Keratinocyte (primary cell): ENCODE results near the gene KHNYN. TPM values are rescaled to one million over a fixed set of nuclear protein-coding genes. Genes with fewer than 3 reads are reported as not detected.
"Not testable (repeated sequence)": the region's sequence is repeated elsewhere in the genome, so short reads cannot be mapped to it uniquely, and the experiment has no call there.

Experiments
- DNase-seq: peaks from one replicate; pipeline ENCODE4 v3.0.0-alpha.2; 2011; ENCODE audit warnings: low read depth, missing footprints, low spot score
- FAIRE-seq: peaks from 2 replicates; lab custom pipeline; 2011; peaks lifted over from hg19 to GRCh38; lab: Jason Lieb, UNC
- H2AFZ ChIP-seq: 2 replicates; pipeline ENCODE4 v1.6.0; 2012; ENCODE audit warnings: low read length, control low read depth, inconsistent platforms; ENCODE audit not compliant: control insufficient read depth
- H3K27ac ChIP-seq: 2 replicates; pipeline ENCODE4 v1.5.1; 2011; ENCODE audit warnings: low read length; ENCODE audit not compliant: control insufficient read depth, insufficient read depth
- H3K27me3 ChIP-seq: 3 replicates; pipeline ENCODE4 v1.6.0; 2011; ENCODE audit warnings: low read length; ENCODE audit not compliant: control insufficient read depth, insufficient read depth; ENCODE audit errors: extremely low read depth
- H3K36me3 ChIP-seq, 2 experiments: 2 replicates in 1 of 2; 3 replicates in 1 of 2; pipeline ENCODE4 v1.5.1; 2011; ENCODE audit warnings: low read length in 2 of 2, mild to moderate bottlenecking in 1 of 2; ENCODE audit not compliant: control insufficient read depth in 2 of 2, insufficient read depth in 2 of 2; ENCODE audit errors: extremely low read depth in 1 of 2
- H3K4me1 ChIP-seq: 3 replicates; pipeline ENCODE4 v1.5.1; 2011; ENCODE audit warnings: low read length; ENCODE audit not compliant: control insufficient read depth, insufficient read depth; ENCODE audit errors: extremely low read depth
- H3K4me2 ChIP-seq: 3 replicates; pipeline ENCODE4 v1.6.0; 2011; ENCODE audit warnings: low read depth, low read length; ENCODE audit not compliant: control insufficient read depth, insufficient read depth; ENCODE audit errors: extremely low read depth
- H3K4me3 ChIP-seq, 3 experiments: fragments of 200-600 bp in 1 of 3; sonication (generic) in 1 of 3; 2 replicates in 2 of 3; 3 replicates in 1 of 3; pipeline ENCODE4 v1.5.1; 2011 to 2016; ENCODE audit warnings: low read length in 3 of 3, mild to moderate bottlenecking in 3 of 3, control low read depth in 2 of 3, inconsistent platforms in 1 of 3, low read depth in 1 of 3, mixed read lengths in 1 of 3, mixed run types in 1 of 3, moderate library complexity in 1 of 3; ENCODE audit not compliant: control insufficient read depth in 2 of 3, insufficient read depth in 2 of 3; ENCODE audit errors: extremely low read depth in 1 of 3
- H3K79me2 ChIP-seq: 2 replicates; pipeline ENCODE4 v1.6.0; 2012; ENCODE audit warnings: low read length; ENCODE audit not compliant: control insufficient read depth, insufficient read depth
- H3K9ac ChIP-seq: 3 replicates; pipeline ENCODE4 v1.6.0; 2011; ENCODE audit warnings: low read length; ENCODE audit not compliant: control insufficient read depth, insufficient read depth; ENCODE audit errors: extremely low read depth
- H3K9me1 ChIP-seq: 3 replicates; pipeline ENCODE4 v1.6.0; 2011; ENCODE audit warnings: low read length; ENCODE audit not compliant: control insufficient read depth, insufficient read depth; ENCODE audit errors: extremely low read depth
- H3K9me3 ChIP-seq: 2 replicates; pipeline ENCODE4 v1.5.1; 2012; ENCODE audit warnings: low read depth, low read length; ENCODE audit not compliant: control insufficient read depth
- H4K20me1 ChIP-seq: 3 replicates; pipeline ENCODE4 v1.6.0; 2011; ENCODE audit warnings: low read length; ENCODE audit not compliant: control insufficient read depth, insufficient read depth; ENCODE audit errors: extremely low read depth
- CTCF ChIP-seq, 3 experiments: IDR thresholded peaks in 1 of 3; conservative IDR thresholded peaks in 1 of 3; optimal IDR thresholded peaks in 1 of 3; 2 replicates in 2 of 3; 3 replicates in 1 of 3; pipeline versions ENCODE3 to v1.5.1; 2011; ENCODE audit warnings: low read length in 3 of 3, mild to moderate bottlenecking in 3 of 3, moderate library complexity in 2 of 3, control low read depth in 1 of 3, inconsistent platforms in 1 of 3; ENCODE audit not compliant: insufficient read depth in 2 of 3; ENCODE audit errors: extremely low read depth in 1 of 3
- EZH2 ChIP-seq: IDR thresholded peaks from one replicate; pipeline ENCODE4 v1.6.1; 2012; ENCODE audit warnings: inconsistent platforms, mild to moderate bottlenecking, low read length, moderate library complexity
- dilution Hi-C: fragments of 300-500 bp; cut with MboI; formaldehyde crosslinking; loops from one replicate; pipeline ENCODE4 v1.7.0; 2020; ENCODE audit warnings: low sequenced_read_pairs; ENCODE audit not compliant: extremely low pct_ligation_motif_present
- polyA plus RNA-seq, 5 experiments: library from polyadenylated mRNA; depleted of rRNA in 3 of 5; stranded (reverse) in 3 of 5; stranded (forward) in 1 of 5; unstranded in 1 of 5; fragments of >200 nt; gene quantifications; 1 replicate in 1 of 5; 2 replicates in 3 of 5; 3 replicates in 1 of 5; pipeline versions ENCODE4 v1.2.1 to v1.2.3, GENCODE V29; 2011 to 2012; ENCODE audit warnings: missing spikeins in 2 of 5, low read depth in 1 of 5, low replicate concordance in 1 of 5

Gene KHNYN
- polyA plus RNA-seq, 1 donor (not counting 4 experiments of a cell fraction or from before 2014, with no cell fraction given), result 26.0 TPM

GRCh38 chr14:24473211-24473610, 43.5 kb downstream of the KHNYN start:
- Histone ChIP-seq H4K20me1 (no peaks in the 10 kb centered on the region), H3K79me2 (no peaks in the 10 kb centered on the region), H3K27ac (no peak overlapping the region), H2AFZ (no peak overlapping the region), H3K4me1 (no peaks in the 10 kb centered on the region), H3K4me3 (no peak overlapping the region), H3K9me1 (no peaks in the 10 kb centered on the region), H3K9ac (no peak overlapping the region), H3K27me3 (no peaks in the 10 kb centered on the region), H3K4me2 (no peak overlapping the region), H3K36me3 (no peaks in the 10 kb centered on the region), H3K9me3 (no peaks in the 10 kb centered on the region)
- no peak for DNase-seq
- no peak for FAIRE-seq
- TF ChIP-seq CTCF (optimal IDR thresholded peaks at IDR 0.05 in 1 of 3, IDR thresholded peaks at IDR 0.05 in 1 of 3, conservative IDR thresholded peaks at IDR 0.05 in 1 of 3; ENCODE audit: extremely low read depth in 1 of 3, insufficient read depth in 2 of 3, low read length in 3 of 3) (no peak), EZH2 (no peak)
- dilution Hi-C loops, result no loop called here

- FAIRE-seq, result no peak
- H3K9ac ChIP-seq, result no peak overlapping the region
- H2AFZ ChIP-seq, result no peak overlapping the region
- no peaks in the 10 kb centered on the region for H3K4me1 ChIP-seq
- no peak overlapping the region for H3K27ac ChIP-seq
- TF ChIP-seq CTCF (optimal IDR thresholded peaks at IDR 0.05 in 1 of 3, IDR thresholded peaks at IDR 0.05 in 1 of 3, conservative IDR thresholded peaks at IDR 0.05 in 1 of 3; ENCODE audit: extremely low read depth in 1 of 3, insufficient read depth in 2 of 3, low read length in 3 of 3) (no peak), EZH2 (no peak)
- H3K9me1 ChIP-seq, result no peaks in the 10 kb centered on the region
- H3K27me3 ChIP-seq, result no peaks in the 10 kb centered on the region
- no peaks in the 10 kb centered on the region for H3K9me3 ChIP-seq
- H3K4me3 ChIP-seq, result no peak overlapping the region
- no peak for DNase-seq
- dilution Hi-C loops, result no loop called here
- H3K36me3 ChIP-seq, result no peaks in the 10 kb centered on the region
- no peak overlapping the region for H3K4me2 ChIP-seq
- no peaks in the 10 kb centered on the region for H4K20me1 ChIP-seq
- H3K79me2 ChIP-seq, result no peaks in the 10 kb centered on the region
Observed at GRCh38 chr14:24475261-24475660, 45.5 kb downstream of the KHNYN start.

DNA sequence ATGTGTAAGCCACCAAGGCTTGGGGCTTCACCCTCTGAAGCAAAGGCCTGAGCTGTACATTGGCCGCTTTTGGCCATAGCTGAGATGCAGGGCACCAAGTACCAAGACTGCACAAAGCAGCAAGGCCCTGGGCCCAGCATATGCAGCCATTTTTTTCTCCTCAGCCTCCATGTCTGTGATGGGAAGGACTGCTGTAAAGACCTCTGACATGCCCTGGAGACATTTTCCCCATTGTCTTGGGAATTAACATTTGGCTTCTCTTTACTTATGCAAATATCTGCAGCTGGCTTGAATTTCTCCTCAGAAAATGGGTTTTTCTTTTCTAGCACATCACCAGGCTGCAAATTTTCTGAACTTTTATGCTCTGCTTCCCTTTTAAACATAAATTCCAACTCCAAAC, 50.2 kb downstream of the KHNYN start:
- H3K4me3 ChIP-seq, H3K4me1 ChIP-seq, H3K27me3 ChIP-seq, H3K36me3 ChIP-seq, H4K20me1 ChIP-seq, H3K27ac ChIP-seq, dilution Hi-C loops, H2AFZ ChIP-seq, DNase-seq, FAIRE-seq, H3K4me2 ChIP-seq, H3K9ac ChIP-seq, H3K9me1 ChIP-seq, H3K79me2 ChIP-seq, H3K9me3 ChIP-seq: not testable (repeated sequence)
